Activated CD4-positive, alpha-beta memory T cell treated with anti-CD3 and anti-CD28 coated beads, Interleukin-2, amount 10 ng/mL, durations not matched to agents 7 days and 5 days (primary cell): ENCODE results near the gene HOXB8. TPM values are rescaled to one million over a fixed set of nuclear protein-coding genes. Genes with fewer than 3 reads are reported as not detected.

ENCODE experiments used
- CTCF ChIA-PET: fragments of 350-600 bp; sonication (Branson Sonifier 250); formaldehyde crosslinking; loops from one replicate; lab custom pipeline; 2021; ENCODE audit warnings: antibody characterized with exemption, inconsistent platforms; lab: Charles Lee
- POLR2A ChIA-PET: fragments of 350-600 bp; sonication (Branson Sonifier 250); formaldehyde crosslinking; loops from one replicate; lab custom pipeline; 2021; ENCODE audit warnings: antibody characterized with exemption; lab: Charles Lee
- DNase-seq: peaks from one replicate; pipeline ENCODE4 v3.0.0-alpha.2; 2020
- H3K27ac Mint-ChIP-seq: one replicate; pipeline ENCODE4 v1.8.0; 2021; ENCODE audit warnings: mild to moderate bottlenecking, mixed read lengths
- H3K27me3 Mint-ChIP-seq: one replicate; pipeline ENCODE4 v1.8.0; 2021; ENCODE audit warnings: mixed read lengths
- H3K36me3 Mint-ChIP-seq: one replicate; pipeline ENCODE4 v1.8.0; 2021; ENCODE audit warnings: low read depth, mixed read lengths
- H3K4me1 Mint-ChIP-seq: one replicate; pipeline ENCODE4 v1.8.0; 2021; ENCODE audit warnings: mixed read lengths
- H3K4me3 Mint-ChIP-seq: one replicate; pipeline ENCODE4 v1.8.0; 2021; ENCODE audit warnings: mild to moderate bottlenecking, mixed read lengths
- H3K9me3 Mint-ChIP-seq: one replicate; pipeline ENCODE4 v1.8.0; 2021; ENCODE audit warnings: mixed read lengths
- total RNA-seq, 2 experiments: library from RNA; stranded (reverse); gene quantifications; one replicate each; pipeline ENCODE4 v1.2.3, GENCODE V29; 2021

Gene HOXB8
- total RNA-seq, 2 experiments from 2014 or later, result not detected

DNA sequence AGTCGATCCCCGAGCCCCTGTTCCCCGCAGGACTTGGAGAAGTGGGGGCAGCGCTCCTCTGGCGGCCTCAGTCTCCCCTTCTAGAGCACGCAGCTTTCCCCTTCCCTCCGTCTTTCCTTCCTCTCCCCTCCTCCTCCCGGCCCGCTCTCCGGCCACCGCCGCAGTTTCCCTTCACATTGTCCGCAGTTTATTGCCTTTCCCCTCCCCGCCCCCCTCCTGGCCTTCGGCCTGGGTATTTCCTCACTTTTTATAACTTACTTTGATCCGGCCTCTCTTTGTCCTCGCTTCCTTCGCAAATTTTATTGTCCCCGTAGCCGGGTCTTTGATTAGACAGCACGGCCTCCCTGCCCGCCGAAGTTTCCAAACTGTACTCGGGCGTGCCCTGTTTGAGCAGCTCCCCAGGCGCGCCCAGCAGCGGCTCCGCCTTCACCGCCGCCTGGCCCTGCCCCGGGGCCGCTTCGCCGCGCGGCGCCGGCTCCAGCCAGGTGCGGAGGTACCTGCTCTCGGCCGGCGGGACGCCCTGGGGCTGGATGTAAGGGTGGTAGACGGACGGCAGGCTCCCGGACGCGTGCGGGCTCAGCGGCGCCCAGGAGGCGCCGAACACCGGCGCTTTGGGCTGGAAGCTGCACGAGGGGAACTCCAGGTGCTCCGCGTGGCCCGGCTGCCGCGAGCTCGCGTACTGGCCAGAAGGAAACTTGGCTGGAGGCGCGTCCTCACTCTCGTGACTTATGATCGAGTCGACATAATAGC, 10.6 kb upstream of the HOXB8 start:
- H3K4me1 Mint-ChIP-seq, result peaks cover 17% of the 10 kb centered on the region
- H3K4me3 Mint-ChIP-seq, result peak overlapping the region; percentile 74
- H3K36me3 Mint-ChIP-seq, result no peaks in the 10 kb centered on the region
- no peaks in the 10 kb centered on the region for H3K9me3 Mint-ChIP-seq
- DNase-seq, result peak; percentile 53
- no peak overlapping the region for H3K27ac Mint-ChIP-seq
- POLR2A ChIA-PET, result interaction anchor here (0.7 to 2.8 kb wide), 5 partner anchors 10 to 38 kb away, joined by 3 to 10 read pairs (median 4); no protein-coding TSS in a partner anchor
- peaks cover 92% of the 10 kb centered on the region for H3K27me3 Mint-ChIP-seq
- CTCF ChIA-PET, result interaction anchor here (0.7 to 1.8 kb wide), 5 partner anchors 10 to 654 kb away, joined by 3 to 20 read pairs (median 5); partner anchors contain the start of gene CDK5RAP3

DNA sequence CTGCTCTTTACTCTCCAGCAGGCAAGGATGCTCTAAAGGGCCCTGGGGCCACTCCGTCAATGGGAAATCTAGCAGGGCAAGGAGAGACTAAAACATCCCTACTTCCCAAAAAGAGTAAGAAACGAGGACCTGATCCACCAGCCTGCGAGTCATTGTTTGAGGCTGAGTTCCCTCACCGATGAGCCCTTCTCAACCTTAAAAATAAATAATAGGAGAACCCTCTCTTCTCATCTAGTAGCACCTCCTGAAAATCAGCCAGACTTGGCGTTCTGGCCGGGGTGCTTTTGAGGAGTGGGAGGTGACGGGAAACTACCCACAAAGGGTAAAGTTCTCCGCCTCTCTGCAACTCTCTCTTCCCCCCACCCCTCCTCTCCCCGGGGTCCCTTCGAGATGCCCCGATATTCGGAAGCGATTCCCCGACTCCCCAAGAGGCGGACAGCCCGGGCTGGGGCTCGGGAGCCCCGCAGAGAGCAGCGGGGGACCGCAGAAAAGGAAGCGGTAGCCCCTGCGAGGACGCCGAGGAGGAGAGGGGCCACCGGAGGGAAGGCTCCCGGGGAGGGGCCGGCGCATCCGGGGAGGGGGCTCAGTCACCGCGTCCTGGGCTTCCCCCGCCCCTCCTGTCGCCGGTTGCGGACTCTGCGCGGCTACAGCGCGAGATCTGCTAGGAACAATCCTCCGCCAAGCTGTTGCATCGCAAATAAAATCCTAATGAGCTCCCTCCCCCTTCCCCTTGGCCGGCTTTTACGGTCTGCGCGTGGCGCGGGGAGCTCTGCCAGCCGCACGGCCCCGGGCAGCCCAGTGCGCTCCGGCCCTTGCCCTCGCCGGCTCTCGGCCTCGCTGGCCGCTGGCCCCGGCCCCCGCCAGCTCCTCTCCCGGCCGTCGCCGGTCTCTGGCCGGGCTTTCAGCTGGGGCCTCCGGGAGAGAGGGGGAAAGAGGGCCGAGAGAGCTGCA, 9.7 kb upstream of the HOXB8 start:
- peak overlapping the region; percentile 74 for H3K4me3 Mint-ChIP-seq
- POLR2A ChIA-PET, result interaction anchor here (0.8 to 2.8 kb wide), 3 partner anchors 10 to 15 kb away, joined by 3 to 10 read pairs (median 10); no protein-coding TSS in a partner anchor
- no peaks in the 10 kb centered on the region for H3K9me3 Mint-ChIP-seq
- DNase-seq, result no peak
- CTCF ChIA-PET, result interaction anchor here (0.6 to 3.5 kb wide), 7 partner anchors 8 to 545 kb away, joined by 3 to 27 read pairs (median 5); no protein-coding TSS in a partner anchor
- no peak overlapping the region for H3K27ac Mint-ChIP-seq
- H3K36me3 Mint-ChIP-seq, result no peaks in the 10 kb centered on the region
- peaks cover 92% of the 10 kb centered on the region for H3K27me3 Mint-ChIP-seq
- H3K4me1 Mint-ChIP-seq, result peaks cover 17% of the 10 kb centered on the region

DNA sequence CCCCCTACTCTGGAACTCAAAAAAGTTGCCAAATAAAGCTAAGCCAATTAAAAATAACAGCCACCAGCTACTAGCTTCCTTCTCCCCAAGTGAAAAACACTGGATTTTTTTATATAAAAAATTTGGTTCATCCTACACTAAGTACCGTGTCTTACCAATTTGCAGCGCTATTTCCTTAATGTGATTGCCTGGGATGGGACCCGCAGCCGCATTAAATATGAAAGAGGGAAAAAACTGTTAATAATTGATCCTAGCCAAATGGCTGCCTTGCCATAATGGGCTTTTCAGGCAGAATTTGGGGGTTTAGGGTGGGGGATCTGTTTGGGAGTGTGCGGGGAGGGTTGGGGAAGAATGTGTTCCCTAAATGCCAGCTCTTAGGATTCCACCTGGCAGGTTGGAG, 9.0 kb upstream of the HOXB8 start:
- Mint-ChIP-seq H3K36me3 (no peaks in the 10 kb centered on the region), H3K4me1 (peaks cover 20% of the 10 kb centered on the region), H3K9me3 (no peaks in the 10 kb centered on the region), H3K27me3 (peaks cover 91% of the 10 kb centered on the region), H3K4me3 (no peak overlapping the region), H3K27ac (no peak overlapping the region)
- ChIA-PET POLR2A (interaction anchor here (2.8 kb wide), 1 partner anchor 12 kb away, joined by 10 read pairs; no protein-coding TSS in a partner anchor), CTCF (interaction anchor here (1.2 to 3.5 kb wide), 4 partner anchors 9 to 544 kb away, joined by 3 to 27 read pairs (median 4); no protein-coding TSS in a partner anchor)
- DNase-seq, result no peak

DNA sequence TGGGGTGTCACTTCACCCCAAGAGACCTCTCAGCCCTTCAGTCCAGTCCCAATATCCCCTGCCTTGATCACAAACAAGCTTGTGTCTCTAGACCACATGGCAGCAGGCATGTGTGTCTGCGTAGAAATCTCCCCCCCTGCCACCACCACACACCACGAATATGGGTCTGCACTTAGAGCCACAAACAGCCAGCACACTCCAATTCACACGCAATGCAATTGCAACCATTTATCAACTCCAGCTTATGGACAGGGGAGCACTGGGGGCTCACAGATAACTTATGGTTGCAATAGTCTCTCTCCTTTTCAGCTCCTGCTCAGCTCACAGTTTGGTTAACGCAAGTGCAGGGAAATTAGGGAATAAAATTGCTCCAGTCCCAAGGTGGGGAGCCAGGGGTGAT, 8.5 kb upstream of the HOXB8 start:
- Mint-ChIP-seq H3K9me3 (no peaks in the 10 kb centered on the region), H3K4me3 (no peak overlapping the region), H3K36me3 (no peaks in the 10 kb centered on the region), H3K4me1 (peaks cover 22% of the 10 kb centered on the region), H3K27me3 (peaks cover 91% of the 10 kb centered on the region), H3K27ac (no peak overlapping the region)
- ChIA-PET CTCF (interaction anchor here (1.2 to 3.5 kb wide), 4 partner anchors 9 to 544 kb away, joined by 3 to 27 read pairs (median 4); no protein-coding TSS in a partner anchor), POLR2A (no interaction called here)
- no peak for DNase-seq

DNA sequence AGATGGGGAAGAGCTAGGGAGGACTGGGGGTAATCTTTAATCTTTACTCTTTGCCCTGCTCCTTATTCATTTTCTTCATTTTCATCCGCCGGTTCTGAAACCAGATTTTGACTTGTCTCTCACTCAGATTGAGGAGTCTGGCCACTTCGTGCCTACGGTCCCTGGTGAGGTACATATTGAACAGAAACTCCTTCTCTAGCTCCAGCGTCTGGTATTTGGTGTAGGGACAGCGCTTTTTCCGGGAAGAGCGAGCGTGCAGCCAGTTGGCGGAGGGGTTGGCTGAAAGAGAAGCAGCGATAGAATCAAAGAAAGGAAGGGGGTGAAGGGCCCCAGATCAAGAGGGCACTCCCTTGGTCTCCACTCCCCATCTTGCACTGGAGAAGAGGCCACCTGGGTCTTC, 7.8 kb upstream of the HOXB8 start:
- Mint-ChIP-seq H3K4me3 (no peak overlapping the region), H3K27me3 (peaks cover 91% of the 10 kb centered on the region), H3K36me3 (no peaks in the 10 kb centered on the region), H3K27ac (no peak overlapping the region), H3K9me3 (no peaks in the 10 kb centered on the region), H3K4me1 (peaks cover 27% of the 10 kb centered on the region)
- no peak for DNase-seq
- CTCF ChIA-PET, result interaction anchor here (1.2 to 3.5 kb wide), 3 partner anchors 10 to 13 kb away, joined by 5 to 27 read pairs (median 9); no protein-coding TSS in a partner anchor
- POLR2A ChIA-PET, result interaction anchor here (0.8 kb wide), 1 partner anchor 14 kb away, joined by 3 read pairs; no protein-coding TSS in a partner anchor

DNA sequence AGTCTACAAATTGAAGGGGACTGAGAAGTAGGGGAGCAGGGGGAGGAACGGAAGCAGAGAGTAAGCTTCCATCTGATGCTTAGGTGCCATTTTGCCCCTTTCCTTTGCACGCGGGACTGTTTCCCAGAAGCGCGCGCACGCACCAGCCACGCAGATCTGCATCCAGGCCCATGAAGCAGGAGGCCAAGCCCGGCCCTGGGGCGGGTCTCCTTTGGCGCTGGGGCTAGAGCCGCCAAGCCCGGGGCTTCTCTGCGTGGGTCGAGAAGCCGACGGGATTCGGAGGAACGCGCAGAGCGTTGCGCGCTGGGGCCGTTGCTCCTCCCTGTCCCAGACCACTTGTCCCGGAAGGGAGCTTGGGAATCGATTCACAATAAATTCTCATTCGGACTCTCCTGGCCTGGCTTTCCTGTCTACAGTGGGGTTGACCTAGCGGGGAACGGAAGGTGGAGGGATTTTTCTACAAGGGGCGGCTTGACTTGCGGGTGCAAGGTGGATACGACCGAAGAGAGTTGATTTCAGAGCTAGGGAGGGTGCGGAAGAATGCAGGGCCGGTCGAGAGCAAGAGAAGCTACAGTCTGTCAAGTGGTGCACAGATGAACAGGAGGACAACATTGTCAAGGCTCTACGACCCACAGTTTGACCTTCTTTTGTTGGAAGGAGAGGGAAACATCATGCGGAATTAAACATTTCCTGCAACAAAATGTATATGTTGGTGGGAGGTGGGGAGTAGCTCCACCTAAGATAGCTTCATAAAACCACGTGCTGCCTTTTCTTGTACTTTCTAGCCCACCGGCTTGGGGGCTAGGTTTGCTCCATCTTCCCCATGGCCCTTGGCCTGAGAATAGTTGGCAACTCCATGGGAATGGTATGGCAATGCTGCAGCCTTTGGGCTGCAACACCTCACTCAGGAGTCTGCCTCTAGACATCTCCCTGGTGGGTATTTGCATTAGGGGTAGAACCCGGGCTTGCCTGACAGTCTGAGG, 6.6 kb upstream of the HOXB8 start:
- POLR2A ChIA-PET, result no interaction called here
- Mint-ChIP-seq H3K27me3 (peaks cover 91% of the 10 kb centered on the region), H3K4me1 (peaks cover 32% of the 10 kb centered on the region), H3K27ac (no peak overlapping the region), H3K9me3 (no peaks in the 10 kb centered on the region), H3K4me3 (no peak overlapping the region), H3K36me3 (no peaks in the 10 kb centered on the region)
- no peak for DNase-seq
- CTCF ChIA-PET, result interaction anchor here (1.2 to 4.1 kb wide), 5 partner anchors 9 to 29 kb away, joined by 3 to 27 read pairs (median 9); partner anchors contain the start of gene HOXB5

DNA sequence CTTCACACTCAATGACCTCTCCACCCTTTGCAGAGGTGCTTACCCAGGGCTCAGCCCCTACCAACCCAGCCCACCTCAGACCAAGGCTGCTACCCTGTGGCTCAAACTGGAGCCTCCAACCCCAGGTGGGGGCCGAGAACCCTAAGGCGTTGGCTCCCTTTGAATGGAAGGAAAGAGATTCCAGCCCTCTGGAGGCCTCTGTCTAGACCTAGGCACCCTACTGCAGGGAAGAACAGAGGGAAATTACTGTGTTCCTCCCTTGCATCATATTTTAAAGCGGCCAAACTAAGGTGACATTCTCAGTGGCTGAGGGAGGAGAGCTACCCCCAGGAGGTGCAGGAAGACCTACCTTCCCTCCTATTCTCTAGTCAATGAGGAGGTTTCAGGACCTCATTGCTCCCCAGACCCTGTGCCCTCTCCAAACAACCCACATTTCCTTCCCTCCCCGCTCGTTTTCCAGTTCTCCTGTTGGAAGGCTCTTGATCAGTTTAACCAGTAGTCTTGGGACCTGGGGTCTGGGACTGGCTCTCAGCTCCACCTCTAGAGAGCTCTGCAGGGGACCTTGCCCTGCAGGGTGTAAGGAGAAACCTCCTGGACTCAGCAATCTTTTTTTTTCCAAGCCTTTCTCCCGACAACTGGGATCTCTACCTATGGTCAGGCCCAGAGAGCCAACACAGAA, 5.5 kb upstream of the HOXB8 start:
- Mint-ChIP-seq H3K27ac (no peak overlapping the region), H3K4me3 (no peak overlapping the region), H3K36me3 (peaks cover 2% of the 10 kb centered on the region), H3K27me3 (peaks cover 93% of the 10 kb centered on the region), H3K9me3 (no peaks in the 10 kb centered on the region), H3K4me1 (peaks cover 25% of the 10 kb centered on the region)
- DNase-seq, result no peak
- CTCF ChIA-PET, result interaction anchor here (1.2 to 4.1 kb wide), 5 partner anchors 8 to 27 kb away, joined by 3 to 27 read pairs (median 9); partner anchors contain the start of gene HOXB5
- POLR2A ChIA-PET, result no interaction called here

DNA sequence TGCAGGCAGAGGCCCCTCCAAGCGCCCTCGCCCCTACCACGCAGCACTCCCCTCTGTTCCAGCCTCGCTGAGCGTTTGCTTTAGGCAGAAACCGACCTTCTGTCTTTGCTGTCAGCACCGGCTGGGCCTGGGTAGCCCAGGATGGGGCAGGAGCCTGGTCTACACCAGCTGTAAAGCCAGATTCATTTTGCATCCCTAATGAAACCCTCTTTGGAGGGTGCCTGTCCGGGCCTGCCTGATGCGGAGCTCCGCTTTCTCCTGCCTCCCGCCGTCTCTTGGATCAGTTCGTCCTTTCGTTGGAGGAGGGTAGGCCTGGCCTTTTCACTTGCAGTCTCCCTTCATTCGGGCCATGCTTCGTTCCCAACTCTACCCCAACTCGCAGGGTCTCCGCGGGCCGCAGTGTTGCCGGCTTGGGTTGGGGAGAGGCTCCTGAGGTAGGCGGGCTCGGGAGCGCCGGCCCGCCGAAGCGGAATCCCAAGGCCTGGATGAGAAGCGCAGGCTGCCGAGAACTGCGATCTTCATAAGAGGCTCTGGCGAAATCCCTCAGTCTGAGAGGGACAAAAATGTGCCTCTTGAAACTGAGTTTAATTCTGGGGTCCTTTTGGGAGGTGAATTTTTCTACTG, 4.8 kb upstream of the HOXB8 start:
- Mint-ChIP-seq H3K36me3 (peaks cover 2% of the 10 kb centered on the region), H3K27ac (no peak overlapping the region), H3K4me1 (peaks cover 24% of the 10 kb centered on the region), H3K27me3 (peaks cover 94% of the 10 kb centered on the region), H3K4me3 (no peak overlapping the region), H3K9me3 (no peaks in the 10 kb centered on the region)
- CTCF ChIA-PET, result interaction anchor here (2.0 to 4.1 kb wide), 2 partner anchors 18 to 27 kb away, joined by 6 to 14 read pairs; partner anchors contain the start of gene HOXB5
- DNase-seq, result no peak
- POLR2A ChIA-PET, result interaction anchor here (1.7 kb wide), 1 partner anchor 572 kb away, joined by 7 read pairs; the partner anchor contains the start of gene NFE2L1

DNA sequence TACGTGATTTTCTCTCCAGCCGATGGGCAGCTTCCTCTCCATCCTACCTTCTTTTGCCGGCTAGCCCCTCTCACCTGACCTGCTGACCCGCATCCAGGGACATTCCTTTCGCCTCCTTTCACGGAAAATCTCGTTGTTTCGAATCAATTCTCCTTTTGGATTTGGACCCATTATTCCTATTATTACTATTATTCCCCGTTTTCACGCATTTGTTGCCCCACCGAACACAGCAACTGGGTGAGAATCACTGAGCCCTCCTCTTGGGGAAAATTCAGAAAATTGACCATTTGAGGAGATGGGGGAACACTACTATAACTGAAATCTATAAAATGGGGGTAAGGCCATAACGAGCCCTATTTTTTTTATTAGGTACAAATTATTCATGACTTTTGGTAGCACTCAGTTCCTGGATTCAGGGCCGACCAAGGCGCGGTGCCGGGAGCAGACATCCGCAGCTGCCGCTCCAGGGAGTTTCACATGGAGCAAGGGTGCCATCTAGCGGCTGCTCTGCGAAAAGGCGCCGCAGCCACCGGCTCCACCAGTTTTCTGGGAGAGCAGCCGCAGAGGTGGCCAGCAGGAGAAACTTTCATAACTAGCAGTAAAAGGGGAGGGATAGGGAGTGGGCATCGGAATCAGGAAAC, 3.3 kb upstream of the HOXB8 start:
- peak; percentile 84 for DNase-seq
- Mint-ChIP-seq H3K27ac (no peak overlapping the region), H3K4me1 (peaks cover 32% of the 10 kb centered on the region), H3K4me3 (no peak overlapping the region), H3K27me3 (peaks cover 93% of the 10 kb centered on the region), H3K9me3 (no peaks in the 10 kb centered on the region), H3K36me3 (peaks cover 2% of the 10 kb centered on the region)
- POLR2A ChIA-PET, result interaction anchor here (0.8 to 1.7 kb wide), 4 partner anchors 10 to 570 kb away, joined by 4 to 7 read pairs (median 4); partner anchors contain the start of genes HOXB5 and NFE2L1
- CTCF ChIA-PET, result interaction anchor here (0.6 to 4.1 kb wide), 24 partner anchors 9 to 592 kb away, joined by 3 to 14 read pairs (median 4); partner anchors contain the start of gene HOXB5
